Smooth muscle cell of the brain vasculature (primary cell): Measurements from ENCODE around the gene MRPL32.
A peak's percentile ranks its signal among the peaks of the same experiment; 100 is the strongest.

Experiments used
- DNase-seq: peaks from one replicate; pipeline ENCODE4 v3.0.0-alpha.2; 2012; ENCODE audit warnings: low read depth, low spot score

MRPL32 gene

GRCh38 chr7:42926204-42926603, 6.0 kb upstream of the MRPL32 start:
- no peak for DNase-seq

GRCh38 chr7:42928754-42929153, 3.4 kb upstream of the MRPL32 start:
- no peak for DNase-seq

GRCh38 chr7:42929449-42929848, 2.7 kb upstream of the MRPL32 start:
- DNase-seq = no peak

- DNase-seq = no peak
These were observed 1.3 kb upstream of the MRPL32 start for GRCh38 chr7:42930889-42931288.

GRCh38 chr7:42931447-42931833, 736 bp upstream of the MRPL32 start:
- DNase-seq = no peak

- no peak for DNase-seq
These were observed 825 bp downstream of the MRPL32 start for GRCh38 chr7:42932811-42933591.

GRCh38 chr7:42934291-42934690, 2.1 kb downstream of the MRPL32 start:
- no peak for DNase-seq

- DNase-seq = no peak
These were observed 3.7 kb downstream of the MRPL32 start for GRCh38 chr7:42935861-42936260.

GRCh38 chr7:42939457-42940240, 7.5 kb downstream of the MRPL32 start:
- no peak for DNase-seq

GRCh38 chr7:42940985-42941847, 9.0 kb downstream of the MRPL32 start:
- DNase-seq = peak; percentile 77

GRCh38 chr7:42945821-42946626, 13.8 kb downstream of the MRPL32 start:
- no peak for DNase-seq

GRCh38 chr7:42946627-42946950, 14.4 kb downstream of the MRPL32 start:
- DNase-seq = no peak

- DNase-seq = no peak
These were observed 15.3 kb downstream of the MRPL32 start for GRCh38 chr7:42947521-42947920.

- DNase-seq = no peak
These were observed 18.2 kb downstream of the MRPL32 start for GRCh38 chr7:42950417-42950816.

GRCh38 chr7:42952328-42952727, 20.2 kb downstream of the MRPL32 start:
- no peak for DNase-seq

- no peak for DNase-seq
These were observed 21.8 kb downstream of the MRPL32 start for GRCh38 chr7:42953994-42954393.

- no peak for DNase-seq
These were observed 23.9 kb downstream of the MRPL32 start for GRCh38 chr7:42956062-42956461.

- DNase-seq = no peak
These were observed 27.4 kb downstream of the MRPL32 start for GRCh38 chr7:42959549-42959948.

GRCh38 chr7:42960762-42961161, 28.6 kb downstream of the MRPL32 start:
- DNase-seq = no peak

- DNase-seq = no peak
These were observed 29.0 kb downstream of the MRPL32 start for GRCh38 chr7:42961170-42961569.

GRCh38 chr7:42964293-42964692, 32.1 kb downstream of the MRPL32 start:
- no peak for DNase-seq
